ENCODE measurements around the gene PMM2.
A peak's percentile ranks its signal among the peaks of the same experiment; 100 is the strongest.

Gene PMM2

DNA sequence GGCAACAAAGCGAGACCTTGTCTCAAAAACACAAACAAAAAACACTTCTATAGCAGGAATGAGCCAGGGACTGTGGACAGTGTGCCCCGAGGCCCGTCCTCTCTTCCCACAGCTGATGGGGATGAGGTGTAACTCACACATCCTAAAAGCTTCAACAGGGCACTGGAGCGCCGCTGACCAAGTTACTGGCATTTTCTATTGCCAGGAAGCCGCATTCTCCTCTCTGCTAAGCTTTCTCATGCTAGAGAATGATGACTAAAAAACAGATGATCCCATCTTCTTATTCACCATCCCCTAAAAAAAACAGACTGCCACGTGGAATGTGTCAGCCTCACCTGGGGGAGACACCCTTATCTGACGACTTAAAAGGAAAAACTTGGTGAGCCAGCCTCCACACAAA lies 54.9 kb downstream of the PMM2 start:
- no peak for DNase-seq (ENCODE audit: insufficient read length, low spot score)
- no peak for FAIRE-seq
- TF ChIP-seq, protein P1, sequence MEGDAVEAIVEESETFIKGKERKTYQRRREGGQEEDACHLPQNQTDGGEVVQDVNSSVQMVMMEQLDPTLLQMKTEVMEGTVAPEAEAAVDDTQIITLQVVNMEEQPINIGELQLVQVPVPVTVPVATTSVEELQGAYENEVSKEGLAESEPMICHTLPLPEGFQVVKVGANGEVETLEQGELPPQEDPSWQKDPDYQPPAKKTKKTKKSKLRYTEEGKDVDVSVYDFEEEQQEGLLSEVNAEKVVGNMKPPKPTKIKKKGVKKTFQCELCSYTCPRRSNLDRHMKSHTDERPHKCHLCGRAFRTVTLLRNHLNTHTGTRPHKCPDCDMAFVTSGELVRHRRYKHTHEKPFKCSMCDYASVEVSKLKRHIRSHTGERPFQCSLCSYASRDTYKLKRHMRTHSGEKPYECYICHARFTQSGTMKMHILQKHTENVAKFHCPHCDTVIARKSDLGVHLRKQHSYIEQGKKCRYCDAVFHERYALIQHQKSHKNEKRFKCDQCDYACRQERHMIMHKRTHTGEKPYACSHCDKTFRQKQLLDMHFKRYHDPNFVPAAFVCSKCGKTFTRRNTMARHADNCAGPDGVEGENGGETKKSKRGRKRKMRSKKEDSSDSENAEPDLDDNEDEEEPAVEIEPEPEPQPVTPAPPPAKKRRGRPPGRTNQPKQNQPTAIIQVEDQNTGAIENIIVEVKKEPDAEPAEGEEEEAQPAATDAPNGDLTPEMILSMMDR (IDR thresholded peaks at IDR 0.05; ENCODE audit: insufficient read depth, missing control alignments), result no peak

DNA sequence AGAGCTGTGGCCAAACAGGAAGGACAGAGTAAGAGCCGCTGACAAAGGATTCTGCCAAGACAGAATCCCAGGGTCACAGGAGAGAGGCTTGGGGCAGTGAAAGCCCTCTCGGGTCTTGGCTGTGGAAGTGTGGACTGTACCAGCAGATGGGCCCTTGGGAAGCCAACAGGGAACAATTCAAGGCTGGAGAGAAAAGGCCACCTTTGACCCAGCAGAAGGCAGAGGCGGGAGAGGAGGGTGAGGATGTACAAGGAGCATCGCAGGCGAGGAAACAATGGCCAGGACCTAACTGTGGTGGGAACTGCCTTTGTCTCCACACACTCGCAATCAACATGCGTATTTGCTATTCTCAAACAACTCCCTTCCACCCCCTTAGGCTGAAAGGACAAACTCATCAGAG lies 55.5 kb downstream of the PMM2 start:
- FAIRE-seq, result no peak
- TF ChIP-seq, protein P1 (IDR thresholded peaks at IDR 0.05; ENCODE audit: insufficient read depth, missing control alignments), result no peak
- no peak for DNase-seq (ENCODE audit: insufficient read length, low spot score)

DNA sequence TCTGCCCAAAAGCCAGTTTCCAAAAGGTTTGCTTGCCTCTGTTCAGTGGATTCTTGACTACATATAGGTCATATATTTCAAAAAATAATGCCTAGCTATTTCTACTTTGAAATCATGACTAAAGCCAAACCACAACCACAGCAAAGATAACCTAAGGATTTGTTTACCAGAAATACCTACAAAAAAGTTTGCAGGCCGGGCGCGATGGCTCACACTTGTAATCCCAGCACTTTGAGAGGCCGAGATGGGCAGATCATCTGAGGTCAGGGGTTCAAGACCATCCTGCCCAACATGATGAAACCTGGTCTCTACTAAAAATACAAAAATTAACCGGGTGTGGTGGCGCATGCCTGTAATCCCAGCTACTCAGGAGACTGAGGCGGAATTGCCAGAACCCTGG lies 56.0 kb downstream of the PMM2 start:
- TF ChIP-seq, protein P1 (IDR thresholded peaks at IDR 0.05; ENCODE audit: insufficient read depth, missing control alignments), result no peak
- FAIRE-seq, result no peak
- DNase-seq (ENCODE audit: insufficient read length, low spot score), result no peak

DNA sequence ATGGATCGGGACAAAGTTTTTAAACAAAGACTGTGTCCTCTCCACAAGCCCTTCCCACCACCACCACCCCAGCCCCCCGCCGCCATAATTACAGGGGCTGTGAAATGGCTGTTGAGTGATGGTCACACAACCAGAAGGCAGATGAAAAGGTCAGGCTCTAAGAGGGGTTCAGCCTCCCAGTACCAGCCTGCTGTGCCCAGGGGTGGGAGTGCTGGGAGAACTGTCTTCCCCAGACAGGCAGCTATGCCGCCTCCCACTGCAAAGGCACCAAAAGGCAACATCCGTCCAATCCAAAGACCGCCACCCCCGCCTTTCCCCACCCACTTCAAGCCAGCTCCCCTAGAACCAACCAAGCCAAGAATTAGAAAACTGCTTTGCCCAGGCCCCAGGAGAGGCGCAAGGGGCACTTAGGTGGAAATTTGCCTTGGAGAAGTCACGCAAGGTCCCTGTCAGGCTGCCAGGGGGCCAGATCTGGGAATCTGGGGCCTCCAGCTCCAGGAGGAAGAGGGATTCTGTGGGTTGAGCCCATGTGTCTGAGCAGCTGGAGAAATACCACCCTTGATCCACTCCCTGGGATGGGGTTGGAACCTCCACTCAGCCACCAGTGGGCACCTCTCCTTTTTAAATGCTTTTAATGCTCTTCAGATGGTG lies 56.8 kb downstream of the PMM2 start:
- DNase-seq (ENCODE audit: insufficient read length, low spot score) (no peak), FAIRE-seq (no peak)
- TF ChIP-seq, protein P1 (IDR thresholded peaks at IDR 0.05; ENCODE audit: insufficient read depth, missing control alignments), result no peak

DNA sequence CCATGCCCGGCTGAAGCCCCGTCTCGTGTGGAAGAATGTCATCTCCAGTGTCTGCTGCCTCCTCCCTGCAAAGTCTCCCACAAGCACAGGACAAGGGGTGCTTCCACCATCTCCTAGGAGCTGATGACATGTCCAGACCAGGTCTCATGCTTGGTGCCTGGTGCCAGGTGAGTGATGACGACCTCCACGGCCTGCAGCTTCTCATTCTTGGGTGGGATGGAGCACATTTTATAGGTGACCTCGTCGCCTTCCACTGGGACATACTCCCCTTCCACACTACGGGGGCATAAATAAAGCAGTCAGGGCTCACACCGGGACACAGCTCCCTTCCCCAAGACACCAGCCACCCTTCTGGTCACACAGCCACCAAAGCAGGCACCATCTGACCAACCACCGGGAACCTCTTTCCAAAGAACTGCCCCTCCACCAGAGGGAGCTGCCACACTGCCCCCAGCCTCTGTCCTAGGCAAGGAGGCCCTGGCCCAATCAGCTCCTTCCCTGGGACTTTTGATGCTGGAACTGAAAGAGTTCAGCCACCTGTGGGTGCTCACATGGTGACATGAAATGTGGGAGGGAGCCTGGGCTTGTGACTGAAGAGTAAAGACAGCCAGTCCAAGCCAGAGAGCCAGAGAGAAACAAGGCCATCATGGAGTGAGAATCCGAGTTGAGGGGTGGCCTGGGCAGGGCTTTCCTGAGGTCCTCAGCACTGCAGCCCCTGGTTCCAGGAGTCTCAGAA lies 57.6 kb downstream of the PMM2 start:
- DNase-seq (ENCODE audit: insufficient read length, low spot score), result peak; percentile 1

DNA sequence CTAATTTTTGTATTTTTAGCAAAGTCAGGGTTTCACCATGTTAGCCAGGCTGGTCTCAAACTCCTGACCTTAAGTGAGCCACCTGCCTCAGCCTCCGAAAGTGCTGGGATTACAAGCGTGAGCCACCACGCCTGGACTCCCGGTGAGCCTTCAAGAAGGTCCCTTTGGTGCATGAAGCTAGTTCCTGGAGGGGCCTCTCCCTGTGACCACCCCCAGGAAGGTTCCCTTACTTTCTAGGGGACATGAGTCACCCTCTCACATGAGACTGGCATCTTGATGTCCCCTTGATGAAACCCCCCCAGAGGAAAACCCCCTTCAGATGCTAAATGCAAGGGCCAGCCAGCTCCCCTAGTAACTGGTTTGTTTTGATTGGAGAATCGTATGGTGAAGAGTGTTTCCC lies 58.3 kb downstream of the PMM2 start:
- no peak for FAIRE-seq
- no peak for DNase-seq (ENCODE audit: insufficient read length, low spot score)

More for the DNA sequence above, 57.6 kb downstream of the PMM2 start:
- TF ChIP-seq, protein P1 (IDR thresholded peaks at IDR 0.05; ENCODE audit: insufficient read depth, missing control alignments), result no peak
- no peak for FAIRE-seq

More for the DNA sequence above, 58.3 kb downstream of the PMM2 start:
- TF ChIP-seq, protein P1 (IDR thresholded peaks at IDR 0.05; ENCODE audit: insufficient read depth, missing control alignments), result no peak

Data from D721Med (cell line).